ENCODE data around the gene LCAT. TPM values are rescaled to one million over a fixed set of nuclear protein-coding genes. Genes with fewer than 3 reads are reported as not detected.
"Not testable (repeated sequence)": the region's sequence is repeated elsewhere in the genome, so short reads cannot be mapped to it uniquely, and the experiment has no call there.

Gene LCAT
- total and polyA plus RNA-seq, 3 donors from 2014 or later = 12.9 to 25.3 (median 20.6) TPM

GRCh38 chr16:67941469-67942199, 2.3 kb downstream of the LCAT start:
- Histone ChIP-seq H3K9me3 (no peaks in the 10 kb centered on the region), H3K4me3 (no peak overlapping the region), H3K36me3 (ENCODE audit: low read depth, missing control alignments) (no peaks in the 10 kb centered on the region), H3K27ac (no peak overlapping the region), H3K27me3 (no peaks in the 10 kb centered on the region), H3K4me1 (peaks cover 22% of the 10 kb centered on the region)
- intact Hi-C loops (cut with DNase I; ENCODE audit: low total_unique reads) = no loop called here
- no peak for TF ChIP-seq CTCF (IDR thresholded peaks at IDR 0.05)
- TF ChIP-seq POLR2A (IDR thresholded peaks at IDR 0.05) = no peak
- 79 to 84% methylated on average over 7 to 9 of the region's 9 CpGs for WGBS, 2 donors
- DNase-seq = no peak

- intact Hi-C loops (cut with DNase I; ENCODE audit: low total_unique reads) = no loop called here
- 95 to 97% methylated on average over 5 of the region's 5 CpGs for WGBS, 2 donors
- no peaks in the 10 kb centered on the region for H3K27me3 ChIP-seq
- H3K4me3 ChIP-seq = no peak overlapping the region
- no peaks in the 10 kb centered on the region for H3K9me3 ChIP-seq
- TF ChIP-seq CTCF (IDR thresholded peaks at IDR 0.05) = no peak
- no peak for TF ChIP-seq POLR2A (IDR thresholded peaks at IDR 0.05)
- H3K36me3 ChIP-seq (ENCODE audit: low read depth, missing control alignments) = no peaks in the 10 kb centered on the region
- peaks cover 22% of the 10 kb centered on the region for H3K4me1 ChIP-seq
- H3K27ac ChIP-seq = no peak overlapping the region
- DNase-seq = no peak
Observed at GRCh38 chr16:67940446-67941089, 3.4 kb downstream of the LCAT start.

- 77 to 86% methylated on average over 13 to 33 of the region's 33 CpGs for WGBS, 2 donors
- Histone ChIP-seq H3K27ac (no peak overlapping the region), H3K27me3 (no peaks in the 10 kb centered on the region), H3K9me3 (no peaks in the 10 kb centered on the region), H3K4me1 (peaks cover 29% of the 10 kb centered on the region), H3K36me3 (ENCODE audit: low read depth, missing control alignments) (no peaks in the 10 kb centered on the region), H3K4me3 (no peak overlapping the region)
- intact Hi-C loops (cut with DNase I; ENCODE audit: low total_unique reads) = no loop called here
- no peak for TF ChIP-seq CTCF (IDR thresholded peaks at IDR 0.05)
- TF ChIP-seq POLR2A (IDR thresholded peaks at IDR 0.05) = no peak
- peak; percentile 45 for DNase-seq
Observed at GRCh38 chr16:67939507-67940445, 4.1 kb downstream of the LCAT start.

GRCh38 chr16:67937713-67938112, 6.2 kb downstream of the LCAT start:
- intact Hi-C loops (cut with DNase I; ENCODE audit: low total_unique reads); DNase-seq; H3K4me3 ChIP-seq; H3K27ac ChIP-seq; H3K36me3 ChIP-seq (ENCODE audit: low read depth, missing control alignments); H3K27me3 ChIP-seq; H3K9me3 ChIP-seq: not testable (repeated sequence)
- H3K4me1 ChIP-seq = peaks cover 18% of the 10 kb centered on the region
- WGBS, 2 donors = 85 to 97% methylated on average over 5 of the region's 5 CpGs
